Measurements from ENCODE around the gene TRIM71.
"Not testable (repeated sequence)": the region's sequence is repeated elsewhere in the genome, so short reads cannot be mapped to it uniquely, and the experiment has no call there.

Gene TRIM71

GRCh38 chr3:32930161-32930560 lies 112.4 kb downstream of the TRIM71 start:
- no peak for FAIRE-seq
- DNase-seq (ENCODE audit: low spot score): no peak

- not testable (repeated sequence) for DNase-seq (ENCODE audit: low spot score); FAIRE-seq
Measured at GRCh38 chr3:32931273-32931672, 113.5 kb downstream of the TRIM71 start.

- no peak for FAIRE-seq
- DNase-seq (ENCODE audit: low spot score): peak; percentile 24
Measured at GRCh38 chr3:32934150-32934742, 116.4 kb downstream of the TRIM71 start.

GRCh38 chr3:32937331-32937730 lies 119.5 kb downstream of the TRIM71 start:
- no peak for DNase-seq (ENCODE audit: low spot score)

GRCh38 chr3:32939531-32940284 lies 121.9 kb downstream of the TRIM71 start:
- not testable (repeated sequence) for FAIRE-seq

More at GRCh38 chr3:32937331-32937730, 119.5 kb downstream of the TRIM71 start:
- no peak for FAIRE-seq

GRCh38 chr3:32940726-32941125 lies 122.9 kb downstream of the TRIM71 start:
- no peak for FAIRE-seq
- no peak for DNase-seq (ENCODE audit: low spot score)

More at GRCh38 chr3:32939531-32940284, 121.9 kb downstream of the TRIM71 start:
- DNase-seq (ENCODE audit: low spot score): not testable (repeated sequence)

- FAIRE-seq (no peak), DNase-seq (ENCODE audit: low spot score) (no peak)
Measured at GRCh38 chr3:32945136-32945535, 127.3 kb downstream of the TRIM71 start.

- not testable (repeated sequence) for DNase-seq (ENCODE audit: low spot score); FAIRE-seq
Measured at GRCh38 chr3:32945598-32945997, 127.8 kb downstream of the TRIM71 start.

GRCh38 chr3:32946973-32947788 lies 129.4 kb downstream of the TRIM71 start:
- no peak for DNase-seq (ENCODE audit: low spot score)
- FAIRE-seq: no peak

Measured in urothelium cell line (cell line).